SK-N-MC (cell line): ENCODE results near the gene PPP1R37.
A peak's percentile ranks its signal among the peaks of the same experiment; 100 is the strongest.

Experiments used
- DNase-seq: peaks from one replicate; pipeline ENCODE4 v3.0.0-alpha.2; 2011; ENCODE audit warnings: low read depth, low spot score
- H3K27ac ChIP-seq: fragments of 200-600 bp; sonication (generic); 2 replicates; pipeline ENCODE4 v1.5.1; 2016; ENCODE audit warnings: mixed run types
- H3K36me3 ChIP-seq: fragments of 200-600 bp; sonication (generic); 2 replicates; pipeline ENCODE4 v1.6.1; 2017; ENCODE audit warnings: antibody characterized with exemption, low read length, mixed read lengths; ENCODE audit not compliant: insufficient read depth
- H3K4me3 ChIP-seq: fragments of 200-600 bp; sonication (generic); 2 replicates; pipeline ENCODE4 v1.5.1; 2016
- H3K9ac ChIP-seq: fragments of 200-600 bp; sonication (generic); 2 replicates; pipeline ENCODE4 v1.8.0; 2017; ENCODE audit warnings: mixed run types, mixed read lengths; ENCODE audit not compliant: insufficient read length
- H3K9me3 ChIP-seq: fragments of 200-600 bp; sonication (generic); 2 replicates; pipeline ENCODE4 v1.6.1; 2017; ENCODE audit warnings: low read depth, mild to moderate bottlenecking, antibody characterized with exemption, low read length, moderate library complexity, mixed read lengths
- EZH2 ChIP-seq: fragments of 200-600 bp; sonication (generic); IDR thresholded peaks from one replicate; pipeline ENCODE4 v1.6.1; 2017; ENCODE audit warnings: antibody characterized with exemption
- FOXP2 ChIP-seq: optimal IDR thresholded peaks from 2 replicates; pipeline ENCODE3; 2011; ENCODE audit warnings: mild to moderate bottlenecking, moderate library complexity; ENCODE audit not compliant: insufficient read depth; ENCODE audit errors: extremely low read length, control extremely low read depth
- POLR2AphosphoS5 ChIP-seq: IDR thresholded peaks from 2 replicates; pipeline ENCODE4 v1.6.1; 2012; ENCODE audit warnings: mild to moderate bottlenecking, low read depth, low read length, borderline replicate concordance

Gene PPP1R37

GRCh38 chr19:45175515-45176345 is 82.8 kb downstream of the PPP1R37 start:
- H3K27ac ChIP-seq: no peak overlapping the region
- no peak overlapping the region for H3K4me3 ChIP-seq
- H3K36me3 ChIP-seq: no peaks in the 10 kb centered on the region
- no peak overlapping the region for H3K9ac ChIP-seq
- no peaks in the 10 kb centered on the region for H3K9me3 ChIP-seq
- TF ChIP-seq FOXP2 (no peak), POLR2AphosphoS5 (no peak), EZH2 (no peak)
- no peak for DNase-seq

- DNase-seq: no peak
- peak within 1 kb of the TSS; percentile 19; the same call in 1 of the 2 replicates for H3K27ac ChIP-seq
Observed at GRCh38 chr19:45177817-45178261, 84.9 kb downstream of the PPP1R37 start, which contains the start of gene TRAPPC6A. Gene TRAPPC6A (minus strand): TSS chr19:45178237. CDS start chr19:45178218, 19 bp downstream.

GRCh38 chr19:45178262-45179071 is 85.5 kb downstream of the PPP1R37 start, which contains the start of gene BLOC1S3:
Gene BLOC1S3 (plus strand): TSS chr19:45178784. CDS start chr19:45179297, 513 bp downstream.
- TF ChIP-seq FOXP2 (no peak), EZH2 (no peak), POLR2AphosphoS5 (peak; percentile 66; the same call in 1 of the 2 replicates)
- Histone ChIP-seq H3K27ac (peak within 1 kb of the TSS; percentile 19; the same call in 1 of the 2 replicates), H3K9ac (peak within 1 kb of the TSS; percentile 75), H3K9me3 (no peaks in the 10 kb centered on the region), H3K36me3 (no peaks in the 10 kb centered on the region), H3K4me3 (peak within 1 kb of the TSS; percentile 87)
- DNase-seq: peak; percentile 100

More at GRCh38 chr19:45177817-45178261, 84.9 kb downstream of the PPP1R37 start, which contains the start of gene TRAPPC6A:
- peak within 1 kb of the TSS; percentile 87 for H3K4me3 ChIP-seq
- peak within 1 kb of the TSS; percentile 75 for H3K9ac ChIP-seq
- TF ChIP-seq FOXP2 (no peak), POLR2AphosphoS5 (peak; percentile 62)
- H3K36me3 ChIP-seq: no peaks in the 10 kb centered on the region
- H3K9me3 ChIP-seq: no peaks in the 10 kb centered on the region

GRCh38 chr19:45179072-45179891 is 86.3 kb downstream of the PPP1R37 start:
- Histone ChIP-seq H3K4me3 (peak overlapping the region; percentile 87), H3K9ac (peak overlapping the region; percentile 75), H3K27ac (no peak overlapping the region), H3K36me3 (no peaks in the 10 kb centered on the region), H3K9me3 (no peaks in the 10 kb centered on the region)
- DNase-seq: no peak
- TF ChIP-seq EZH2: no peak
- TF ChIP-seq POLR2AphosphoS5: no peak
- TF ChIP-seq FOXP2: no peak

DNA sequence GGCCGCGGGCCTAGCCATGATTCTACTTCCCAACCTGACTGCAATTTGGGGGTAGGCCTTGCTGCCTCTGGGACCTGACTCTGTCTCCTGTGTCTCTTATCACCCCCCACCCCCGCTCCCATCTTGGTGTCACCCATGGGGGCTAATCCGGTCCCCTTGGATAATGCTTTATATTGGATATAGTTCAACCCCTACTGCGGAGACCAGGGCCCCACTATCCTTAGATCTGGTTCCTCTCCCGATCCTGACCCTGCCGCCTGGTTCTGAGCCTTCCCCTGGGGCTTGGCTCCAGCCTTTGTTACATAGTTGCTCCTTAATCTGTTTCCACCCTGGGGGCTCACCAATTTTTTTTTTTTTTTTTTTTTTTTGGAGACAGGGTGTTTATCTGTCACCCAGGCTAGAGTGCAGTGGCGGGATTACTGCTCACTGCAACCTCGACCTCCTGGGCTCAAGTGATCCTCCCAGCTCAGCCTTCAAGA is 87.0 kb downstream of the PPP1R37 start:
- Histone ChIP-seq H3K9ac (peak overlapping the region; percentile 75), H3K36me3 (no peaks in the 10 kb centered on the region), H3K4me3 (peak overlapping the region; percentile 87), H3K9me3 (no peaks in the 10 kb centered on the region), H3K27ac (no peak overlapping the region)
- no peak for TF ChIP-seq POLR2AphosphoS5
- no peak for DNase-seq

DNA sequence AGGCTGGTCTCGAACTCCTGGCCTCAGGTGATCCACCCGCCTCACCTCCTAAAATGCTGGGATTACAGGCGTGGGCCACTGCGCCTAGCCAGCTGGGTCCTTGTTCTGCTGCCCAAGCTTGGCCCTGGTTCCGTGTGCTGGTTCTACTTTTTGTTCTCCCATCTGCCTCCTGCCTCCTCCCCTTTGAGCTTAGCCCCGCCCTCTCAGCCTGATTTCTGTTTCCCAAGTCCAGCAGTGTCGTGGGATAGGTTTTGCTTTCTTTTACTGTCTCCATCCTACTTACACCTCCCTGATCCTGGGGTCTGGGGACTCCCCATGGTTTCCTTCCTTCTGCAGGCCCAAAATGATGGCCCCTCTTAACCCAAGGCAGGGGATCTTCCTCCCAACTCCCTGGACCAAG is 88.0 kb downstream of the PPP1R37 start:
- H3K9ac ChIP-seq: no peak overlapping the region
- no peaks in the 10 kb centered on the region for H3K9me3 ChIP-seq
- DNase-seq: no peak
- H3K27ac ChIP-seq: no peak overlapping the region
- no peaks in the 10 kb centered on the region for H3K36me3 ChIP-seq
- no peak overlapping the region for H3K4me3 ChIP-seq
- TF ChIP-seq POLR2AphosphoS5 (no peak), FOXP2 (no peak), EZH2 (no peak)

- Histone ChIP-seq H3K4me3 (no peak overlapping the region), H3K27ac (no peak overlapping the region), H3K9me3 (no peaks in the 10 kb centered on the region), H3K36me3 (no peaks in the 10 kb centered on the region), H3K9ac (no peak overlapping the region)
- DNase-seq: no peak
- TF ChIP-seq POLR2AphosphoS5 (no peak), EZH2 (no peak), FOXP2 (no peak)
Observed at GRCh38 chr19:45182758-45183157, 89.8 kb downstream of the PPP1R37 start.
